ENCODE measurements around the gene ANKRD10. TPM values are rescaled to one million over a fixed set of nuclear protein-coding genes. Genes with fewer than 3 reads are reported as not detected.

Gene ANKRD10
- total RNA-seq, 1 experiment from 2014 or later, result 159 TPM

- peaks cover 5% of the 10 kb centered on the region for H3K27me3 Mint-ChIP-seq (ENCODE audit: low read depth)
- Histone ChIP-seq H3K4me1 (ENCODE audit: insufficient read depth, low read length) (no peaks in the 10 kb centered on the region), H3K27me3 (ENCODE audit: insufficient read depth, low read length) (no peaks in the 10 kb centered on the region), H2BK5ac (ENCODE audit: insufficient read length, low read length) (no peak overlapping the region), H3T11ph (ENCODE audit: low read length) (no peak overlapping the region), H3K23ac (ENCODE audit: insufficient read length, low read depth, low read length) (no peak overlapping the region), H3K18ac (ENCODE audit: insufficient read length, low read depth, low read length) (no peak overlapping the region), H4K20me1 (ENCODE audit: control insufficient read depth, insufficient read depth, insufficient read length) (no peaks in the 10 kb centered on the region), H2BK12ac (ENCODE audit: insufficient read length, low read depth, low read length) (no peak overlapping the region), H3K79me1 (ENCODE audit: insufficient read depth, low read depth, low read length, poor library complexity, severe bottlenecking) (no peaks in the 10 kb centered on the region), H2AK5ac (ENCODE audit: insufficient read length, low read length) (no peak overlapping the region), H3K23me2 (ENCODE audit: insufficient read length, low read depth, low read length, poor library complexity, severe bottlenecking) (no peaks in the 10 kb centered on the region), H2BK15ac (ENCODE audit: low read depth, low read length) (no peak overlapping the region), H4K5ac (ENCODE audit: insufficient read length, low read depth, low read length) (no peak overlapping the region), H3K79me2 (ENCODE audit: insufficient read depth, low read length) (no peaks in the 10 kb centered on the region), H3K9ac (ENCODE audit: extremely low read depth, insufficient read length, low read length) (no peak overlapping the region), H3K4ac (ENCODE audit: low read depth, low read length) (no peak overlapping the region), H3K14ac (ENCODE audit: insufficient read depth, low read length) (no peak overlapping the region), H4K91ac (ENCODE audit: insufficient read length, low read depth, low read length) (no peak overlapping the region), H3K4me2 (ENCODE audit: insufficient read depth, insufficient read length, low read length) (no peak overlapping the region), H4K8ac (replicated peaks; ENCODE audit: insufficient read length, low read depth, low read length) (no peak overlapping the region), H3K9me3 (ENCODE audit: control insufficient read depth, low read depth, low read length) (no peaks in the 10 kb centered on the region), H2BK120ac (ENCODE audit: low read depth, low read length, poor library complexity, severe bottlenecking) (no peak overlapping the region), H3K56ac (ENCODE audit: insufficient read length, low read depth, low read length) (no peak overlapping the region), H3K27ac (ENCODE audit: insufficient read length, low read depth, low read length) (no peak overlapping the region), H2BK20ac (ENCODE audit: low read depth, low read length, poor library complexity, severe bottlenecking) (no peak overlapping the region), H2AFZ (ENCODE audit: low read length) (no peak overlapping the region)
- TF ChIP-seq CTCF (conservative IDR thresholded peaks at IDR 0.05), result no peak
- no CpG with 5 or more reads among the region's 8 CpGs for WGBS (ENCODE audit: extremely low coverage, insufficient read length, low lambda C conversion rate)
- no peaks in the 10 kb centered on the region for H3K36me3 Mint-ChIP-seq (ENCODE audit: insufficient read depth in 1 of 3, low read depth in 3 of 3)
- DNase-seq, result no peak
- no peaks in the 10 kb centered on the region for H3K4me1 Mint-ChIP-seq
- H3K4me3 Mint-ChIP-seq, result no peak overlapping the region; a peak in 1 of 5 replicates
- H3K27ac Mint-ChIP-seq, result no peak overlapping the region
- no peaks in the 10 kb centered on the region; a peak in 1 of 5 replicates for H3K9me3 Mint-ChIP-seq
Observed at GRCh38 chr13:110950819-110951570, 36.1 kb upstream of the ANKRD10 start.
